HT-29 (cell line): ENCODE results near the gene GH1. TPM values are rescaled to one million over a fixed set of nuclear protein-coding genes. Genes with fewer than 3 reads are reported as not detected.
"Not testable (repeated sequence)": the region's sequence is repeated elsewhere in the genome, so short reads cannot be mapped to it uniquely, and the experiment has no call there.

ENCODE experiments used
- DNase-seq: peaks from one replicate; pipeline ENCODE4 v3.0.0-alpha.2; 2015; ENCODE audit warnings: low spot score
- total RNA-seq: library from RNA; depleted of rRNA; stranded (reverse); fragments of >200 nt; shearing (Covaris generic); gene quantifications from 2 replicates; pipeline ENCODE4 v1.2.3, GENCODE V29; 2014

Gene GH1
- total RNA-seq, 1 experiment from 2014 or later = not detected

DNA sequence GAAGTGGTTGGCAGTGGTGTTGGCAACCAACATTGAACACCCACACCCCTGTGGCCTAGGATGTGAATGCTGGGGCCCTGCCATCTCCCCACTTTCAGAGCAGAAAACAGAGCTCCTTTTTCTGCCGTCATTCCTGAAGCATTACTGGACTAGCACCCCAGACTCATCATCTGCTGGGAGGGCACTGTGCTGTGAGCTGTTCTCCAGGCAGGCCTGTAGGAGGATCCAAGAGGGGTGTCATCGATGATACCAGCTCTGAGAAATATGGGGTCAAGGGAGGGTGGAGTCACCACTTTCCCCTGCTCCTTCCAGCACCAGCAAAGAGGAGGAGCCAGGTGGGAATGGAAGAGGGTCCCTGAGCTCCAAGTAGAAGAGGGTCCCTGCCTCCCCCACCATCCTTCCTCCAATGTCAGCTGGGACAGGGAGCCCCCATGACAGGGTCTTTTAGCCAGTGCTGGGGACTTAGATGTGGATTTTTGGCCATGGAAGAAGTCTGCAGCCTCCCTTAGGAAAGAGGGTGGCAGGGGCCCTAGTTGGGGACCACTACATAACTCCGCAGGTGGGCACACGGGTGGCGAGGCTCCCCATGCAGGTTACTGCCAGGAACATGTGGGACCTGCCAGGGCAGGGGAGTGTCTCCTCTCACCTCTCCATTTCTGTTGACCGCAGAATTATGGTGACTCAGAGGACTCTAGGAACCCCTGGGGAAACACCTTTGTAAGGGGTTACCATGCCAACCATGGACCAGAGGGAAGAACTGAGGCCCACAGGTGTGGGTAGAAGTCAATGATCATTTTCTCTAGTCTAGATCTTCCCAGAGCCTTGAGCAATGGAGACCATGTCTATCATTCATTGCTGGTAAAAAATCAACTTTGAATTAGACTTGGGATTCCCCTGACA lies 19.5 kb downstream of the GH1 start:
- not testable (repeated sequence) for DNase-seq

DNA sequence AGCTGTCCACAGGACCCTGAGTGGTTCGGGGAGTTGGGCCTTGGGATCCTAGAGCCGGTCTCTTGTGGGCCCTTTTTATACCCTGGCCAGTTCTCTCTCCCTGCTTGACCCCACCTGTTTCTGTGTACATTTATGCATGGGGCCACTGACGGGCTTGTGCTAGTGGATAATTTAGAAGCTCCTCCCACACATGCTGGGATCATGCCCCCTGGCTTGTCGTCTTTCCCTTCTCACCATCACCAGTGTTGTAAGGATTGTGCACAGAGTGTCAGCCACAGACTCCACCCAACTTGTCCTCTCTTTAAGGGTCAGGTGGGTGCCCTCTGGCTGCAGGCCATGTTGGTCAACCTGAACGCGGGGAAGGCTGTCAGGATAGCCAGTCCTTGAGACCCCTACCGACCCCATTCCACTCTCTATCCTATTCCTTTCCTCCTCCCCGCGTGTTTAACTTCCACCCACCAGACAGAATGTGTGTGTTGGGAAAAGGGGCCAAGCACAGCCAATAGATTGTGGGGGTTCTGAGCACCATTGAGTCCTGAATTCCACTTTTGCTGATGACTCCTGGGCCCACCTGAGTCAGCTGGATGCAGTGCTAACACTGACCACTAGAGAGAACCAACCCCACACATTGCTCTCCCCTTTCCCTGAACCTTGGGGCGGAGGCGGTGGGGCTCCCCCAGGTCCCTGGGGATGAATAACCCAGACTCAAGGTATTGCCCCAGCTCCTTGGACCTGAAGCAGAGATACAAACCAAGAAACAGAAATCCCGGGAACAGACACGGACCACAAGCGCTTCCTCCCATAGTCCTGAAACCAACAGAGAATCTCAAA lies 21.9 kb downstream of the GH1 start, which contains the start of gene CSH1:
CSH1 (minus strand) TSS at position 51 of the 831 bp plus-strand sequence. CDS start 63 bp downstream, outside the sequence.
- DNase-seq = not testable (repeated sequence)

DNA sequence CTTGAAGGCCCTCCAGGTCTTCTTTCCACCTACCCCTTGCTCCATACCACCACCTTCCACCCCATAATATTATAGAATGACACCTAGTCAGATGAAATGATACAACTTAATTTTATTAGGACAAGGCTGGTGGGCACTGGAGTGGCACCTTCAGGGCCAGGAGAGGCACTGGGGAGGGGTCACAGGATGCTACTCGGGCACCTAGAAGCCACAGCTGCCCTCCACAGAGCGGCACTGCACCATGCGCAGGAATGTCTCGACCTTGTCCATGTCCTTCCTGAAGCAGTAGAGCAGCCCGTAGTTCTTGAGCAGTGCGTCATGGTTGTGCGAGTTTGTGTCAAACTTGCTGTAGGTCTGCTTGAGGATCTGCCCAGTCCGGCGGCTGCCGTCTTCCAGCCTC lies 23.8 kb downstream of the GH1 start:
- DNase-seq = not testable (repeated sequence)

DNA sequence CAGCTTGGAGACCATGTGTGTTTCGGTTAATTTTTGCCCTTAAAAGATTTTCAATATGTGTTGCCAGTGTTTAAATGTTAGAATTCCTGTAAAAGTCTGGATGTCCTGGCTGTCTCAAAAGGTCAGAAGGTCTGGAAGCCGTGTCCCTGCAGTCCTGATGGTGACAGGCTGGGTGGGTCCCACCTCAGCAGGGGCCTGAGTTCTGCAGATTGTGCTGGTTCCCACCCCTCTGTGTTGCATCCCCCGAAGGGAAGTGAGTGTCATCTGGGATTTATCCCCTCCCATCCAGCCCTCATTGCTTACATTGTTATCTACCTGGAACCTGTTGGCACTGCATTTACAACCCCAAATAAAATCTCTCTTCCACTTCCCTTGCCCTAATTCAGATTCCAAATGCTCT lies 24.6 kb downstream of the GH1 start:
- not testable (repeated sequence) for DNase-seq

DNA sequence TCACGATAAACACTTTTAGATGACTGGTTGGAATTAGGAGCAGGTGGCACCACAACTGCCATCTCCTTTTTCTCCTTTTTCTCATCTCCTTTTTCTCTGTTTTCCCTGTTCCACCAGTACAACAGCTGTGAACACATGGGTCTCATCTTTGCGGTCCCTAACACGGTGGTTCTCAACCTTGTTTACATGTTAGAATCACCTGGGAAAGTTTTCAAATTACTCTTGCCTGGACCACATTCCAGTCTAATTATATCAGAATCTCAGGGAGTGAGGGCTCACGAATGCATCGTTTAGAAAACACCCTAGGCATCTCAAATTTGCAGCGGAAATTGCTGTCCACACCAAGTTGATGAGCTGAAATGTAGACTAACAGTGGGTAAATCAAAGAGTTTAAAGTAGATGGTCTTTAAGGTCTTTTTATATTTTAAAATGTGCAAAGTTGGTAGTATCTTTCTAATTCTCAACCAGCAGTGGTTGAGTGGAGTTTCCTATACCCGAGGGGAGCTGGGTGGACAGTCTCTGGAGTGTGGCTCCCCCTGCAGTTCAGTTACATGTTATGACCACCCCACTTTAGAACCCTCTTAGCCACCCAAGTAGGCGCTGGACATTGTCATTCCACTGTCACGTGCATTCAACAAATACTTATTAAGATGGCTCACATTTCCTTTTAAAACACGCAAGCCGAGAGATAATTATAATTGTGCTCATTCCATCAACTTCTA lies 26.2 kb downstream of the GH1 start:
- not testable (repeated sequence) for DNase-seq

DNA sequence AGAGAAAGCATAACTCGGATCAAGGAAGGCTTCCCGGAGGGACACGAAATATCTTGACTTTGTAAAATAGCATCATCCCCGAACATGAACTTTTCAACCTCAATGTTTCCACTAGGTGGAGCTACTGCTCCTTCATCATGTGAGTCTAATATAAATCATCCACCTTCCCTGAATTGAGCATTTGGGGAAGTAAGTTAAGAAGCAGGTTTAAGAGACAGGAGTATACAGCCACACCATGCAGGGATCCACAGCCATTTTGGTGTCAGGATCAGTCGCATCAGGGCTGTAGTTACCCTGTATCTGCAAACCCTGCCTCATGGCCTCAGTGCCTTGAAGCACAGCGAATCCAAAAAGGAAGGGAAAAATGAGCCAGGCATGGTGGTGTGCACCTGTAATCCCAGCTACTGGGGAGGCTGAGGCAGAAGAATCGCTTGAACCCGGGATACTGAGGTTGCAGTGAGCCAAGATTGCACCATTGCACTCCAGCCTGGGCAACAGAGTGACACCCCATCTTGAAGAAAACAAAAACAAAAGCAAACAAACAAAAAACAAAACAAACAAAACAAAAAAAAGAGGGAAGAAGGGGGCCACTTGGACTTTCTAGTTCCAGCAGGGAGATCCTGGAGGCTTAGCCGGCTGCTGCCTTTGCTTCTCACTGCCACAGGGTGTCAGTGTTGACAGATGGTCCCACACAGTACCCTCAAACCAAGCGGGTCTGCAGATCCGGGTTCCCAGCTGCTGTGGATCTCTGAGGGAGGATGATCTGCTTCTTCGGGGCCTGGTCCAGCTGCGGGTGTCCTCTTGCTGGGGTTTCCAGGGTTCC lies 29.4 kb downstream of the GH1 start:
- peak; percentile 38 for DNase-seq

DNA sequence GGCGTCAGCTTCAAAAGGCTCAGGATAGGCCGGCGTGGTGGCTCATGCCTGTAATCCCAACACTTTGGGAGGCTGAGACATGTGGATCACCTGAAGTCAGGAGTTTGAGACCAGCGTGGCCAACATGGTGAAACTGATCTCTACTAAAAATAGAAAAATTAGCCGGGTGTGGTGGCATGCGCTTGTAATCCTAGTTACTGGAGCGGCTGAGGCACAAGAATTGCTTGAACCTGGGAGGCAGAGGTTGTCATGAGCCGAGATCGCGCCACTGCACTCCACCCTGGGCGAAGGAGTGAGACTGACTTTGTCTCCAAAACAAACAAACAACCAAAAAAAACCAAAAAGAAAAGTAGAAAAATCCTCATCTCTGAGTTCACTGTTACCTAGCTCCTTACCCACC lies 33.5 kb downstream of the GH1 start:
- DNase-seq = not testable (repeated sequence)

DNA sequence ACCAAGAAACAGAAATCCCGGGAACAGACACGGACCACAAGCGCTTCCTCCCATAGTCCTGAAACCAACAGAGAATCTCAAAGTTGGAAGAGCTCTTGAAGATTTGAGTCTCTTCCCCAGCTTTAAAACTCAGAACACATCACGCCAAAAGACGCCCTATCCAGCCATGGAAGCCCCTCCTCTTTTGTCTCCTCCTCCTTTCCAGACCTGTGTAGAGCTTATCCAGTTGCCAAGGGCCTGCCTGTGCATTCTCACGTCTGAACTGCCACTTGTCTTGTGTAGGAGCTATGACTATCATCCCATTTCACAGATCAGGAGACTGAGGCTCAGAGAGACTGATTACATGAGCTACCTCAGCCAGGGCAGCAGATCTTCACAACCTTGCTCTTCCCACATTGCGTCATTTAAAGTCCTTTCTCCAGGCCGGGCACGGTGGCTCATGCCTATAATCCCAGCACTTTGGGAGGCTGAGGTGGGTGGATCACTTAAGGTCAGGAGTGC lies 36.0 kb downstream of the GH1 start:
- not testable (repeated sequence) for DNase-seq

DNA sequence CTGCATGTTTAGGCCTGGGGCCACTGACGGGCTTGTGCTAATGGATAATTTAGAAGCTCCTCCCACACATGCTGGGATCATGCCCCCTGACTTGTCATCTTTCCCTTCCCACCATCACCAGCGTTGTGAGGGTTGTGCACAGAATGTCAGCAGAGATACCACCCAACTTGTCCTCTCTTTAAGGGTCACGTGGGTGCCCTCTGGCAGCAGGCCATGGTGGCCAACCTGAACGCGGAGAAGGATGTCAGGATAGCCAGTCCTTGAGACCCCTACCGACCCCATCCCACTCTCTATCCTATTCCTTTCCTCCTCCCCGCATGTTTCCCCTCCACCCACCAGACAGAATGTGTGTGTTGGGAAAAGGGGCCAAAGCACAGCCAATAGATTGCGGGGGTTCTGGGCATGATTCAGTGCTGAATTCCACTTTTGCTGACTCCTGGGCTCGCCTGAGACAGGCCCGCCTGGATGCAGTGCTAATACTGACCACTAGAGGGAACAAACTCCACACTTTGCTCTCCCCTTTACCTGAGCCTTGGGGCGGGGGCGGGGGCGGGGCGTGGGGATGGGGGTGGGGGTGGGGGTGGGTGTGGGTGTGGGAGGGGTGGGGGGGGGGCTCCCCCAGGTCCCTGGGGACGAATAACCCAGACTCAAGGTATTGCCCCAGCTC lies 36.6 kb downstream of the GH1 start, which contains the start of gene GH2:
GH2 (minus strand) TSS at position 10 of the 667 bp plus-strand sequence. CDS start 143 bp downstream, outside the sequence.
- DNase-seq = peak; percentile 64

DNA sequence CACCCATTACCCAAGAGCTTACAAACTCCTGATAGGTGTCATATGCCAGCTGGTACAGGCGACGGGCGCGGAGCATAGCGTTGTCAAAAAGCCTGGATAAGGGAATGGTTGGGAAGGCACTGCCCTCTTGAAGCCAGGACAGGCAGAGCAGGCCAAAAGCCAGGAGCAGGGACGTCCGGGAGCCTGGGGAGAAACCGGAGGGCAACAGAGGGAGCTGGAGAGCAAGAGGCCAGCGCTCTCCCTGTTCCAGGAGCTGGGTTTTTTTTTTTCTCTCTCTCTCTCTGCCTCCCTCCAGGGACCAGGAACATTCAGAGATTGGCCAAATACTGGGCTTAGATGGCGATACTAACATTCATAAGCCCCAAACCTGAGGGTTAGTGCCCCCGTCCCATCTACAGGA lies 37.3 kb downstream of the GH1 start:
- peak; percentile 12 for DNase-seq

DNA sequence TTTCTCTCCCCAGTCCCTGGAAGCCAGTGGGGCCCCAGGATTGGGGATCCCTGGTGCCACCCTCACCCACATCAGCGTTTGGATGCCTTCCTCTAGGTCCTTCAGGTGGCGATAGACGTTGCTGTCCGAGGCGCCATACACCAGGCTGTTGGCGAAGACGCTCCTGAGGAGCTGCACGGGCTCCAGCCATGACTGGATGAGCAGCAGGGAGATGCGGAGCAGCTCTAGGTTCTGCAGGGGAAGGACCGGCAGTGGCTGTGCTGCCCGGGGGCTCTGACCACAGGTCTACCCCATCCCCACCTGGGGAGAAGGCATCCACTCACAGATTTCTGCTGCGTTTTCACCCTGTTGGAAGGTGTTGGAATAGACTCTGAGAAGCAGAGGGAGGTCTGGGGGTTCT lies 37.9 kb downstream of the GH1 start:
- DNase-seq = no peak

DNA sequence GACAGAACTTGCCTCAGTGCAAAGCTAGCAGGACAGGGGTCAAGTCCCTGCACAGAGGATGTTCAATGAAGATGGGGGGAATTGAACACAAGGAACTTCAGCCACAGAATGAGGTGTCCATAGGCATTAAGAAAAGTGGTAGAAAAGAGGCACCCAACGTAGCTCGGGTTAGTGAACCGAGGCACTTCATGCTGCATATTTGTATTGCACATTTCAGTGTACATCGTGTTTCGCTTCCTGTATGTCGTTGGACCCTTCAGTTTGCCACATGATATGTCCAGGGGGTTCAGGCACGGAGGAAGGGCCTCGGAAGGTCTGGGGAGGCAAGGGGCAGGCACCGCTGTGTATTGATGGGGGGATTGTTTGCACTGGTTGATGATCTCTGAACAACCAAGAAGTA lies 40.2 kb downstream of the GH1 start:
- DNase-seq = not testable (repeated sequence)

DNA sequence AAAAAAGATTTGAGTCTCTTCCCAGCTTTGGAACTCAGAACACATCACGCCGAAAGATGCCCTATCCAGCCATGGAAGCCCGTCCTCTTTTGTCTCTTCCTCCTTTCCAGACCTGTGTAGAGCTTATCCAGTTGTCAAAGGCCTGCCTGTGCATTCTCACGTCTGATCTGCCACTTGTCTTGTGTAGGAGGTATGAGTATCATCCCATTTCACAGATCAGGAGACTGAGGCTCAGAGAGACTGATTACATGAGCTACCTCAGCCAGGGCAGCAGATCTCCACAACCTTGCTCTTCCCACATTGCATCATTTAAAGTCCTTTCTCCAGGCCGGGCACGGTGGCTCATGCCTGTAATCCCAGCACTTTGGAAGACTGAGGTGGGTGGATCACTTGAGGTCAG lies 43.9 kb downstream of the GH1 start:
- DNase-seq = not testable (repeated sequence)

DNA sequence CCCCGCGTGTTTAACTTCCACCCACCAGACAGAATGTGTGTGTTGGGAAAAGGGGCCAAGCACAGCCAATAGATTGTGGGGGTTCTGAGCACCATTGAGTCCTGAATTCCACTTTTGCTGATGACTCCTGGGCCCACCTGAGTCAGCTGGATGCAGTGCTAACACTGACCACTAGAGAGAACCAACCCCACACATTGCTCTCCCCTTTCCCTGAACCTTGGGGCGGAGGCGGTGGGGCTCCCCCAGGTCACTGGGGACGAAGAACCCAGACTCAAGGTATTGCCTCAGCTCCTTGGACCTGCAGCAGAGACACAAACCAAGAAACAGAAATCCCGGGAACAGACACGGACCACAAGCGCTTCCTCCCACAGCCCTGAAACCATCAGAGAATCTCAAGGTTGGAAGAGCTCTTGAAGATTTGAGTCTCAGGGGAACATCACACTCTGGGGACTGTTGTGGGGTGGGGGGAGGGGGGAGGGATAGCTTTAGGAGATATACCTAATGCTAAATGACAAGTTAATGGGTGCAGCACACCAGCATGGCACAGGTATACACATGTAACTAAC lies 44.5 kb downstream of the GH1 start:
- not testable (repeated sequence) for DNase-seq

DNA sequence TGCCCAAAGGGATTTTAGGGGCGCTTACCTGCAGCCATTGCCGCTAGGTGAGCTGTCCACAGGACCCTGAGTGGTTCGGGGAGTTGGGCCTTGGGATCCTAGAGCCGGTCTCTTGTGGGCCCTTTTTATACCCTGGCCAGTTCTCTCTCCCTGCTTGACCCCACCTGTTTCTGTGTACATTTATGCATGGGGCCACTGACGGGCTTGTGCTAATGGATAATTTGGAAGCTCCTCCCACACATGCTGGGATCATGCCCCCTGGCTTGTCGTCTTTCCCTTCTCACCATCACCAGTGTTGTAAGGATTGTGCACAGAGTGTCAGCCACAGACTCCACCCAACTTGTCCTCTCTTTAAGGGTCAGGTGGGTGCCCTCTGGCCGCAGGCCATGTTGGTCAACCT lies 45.1 kb downstream of the GH1 start, which contains the start of gene CSH2:
CSH2 (minus strand) TSS at position 101 of the 400 bp plus-strand sequence; CDS start at position 38, 63 bp downstream.
- DNase-seq = not testable (repeated sequence)

DNA sequence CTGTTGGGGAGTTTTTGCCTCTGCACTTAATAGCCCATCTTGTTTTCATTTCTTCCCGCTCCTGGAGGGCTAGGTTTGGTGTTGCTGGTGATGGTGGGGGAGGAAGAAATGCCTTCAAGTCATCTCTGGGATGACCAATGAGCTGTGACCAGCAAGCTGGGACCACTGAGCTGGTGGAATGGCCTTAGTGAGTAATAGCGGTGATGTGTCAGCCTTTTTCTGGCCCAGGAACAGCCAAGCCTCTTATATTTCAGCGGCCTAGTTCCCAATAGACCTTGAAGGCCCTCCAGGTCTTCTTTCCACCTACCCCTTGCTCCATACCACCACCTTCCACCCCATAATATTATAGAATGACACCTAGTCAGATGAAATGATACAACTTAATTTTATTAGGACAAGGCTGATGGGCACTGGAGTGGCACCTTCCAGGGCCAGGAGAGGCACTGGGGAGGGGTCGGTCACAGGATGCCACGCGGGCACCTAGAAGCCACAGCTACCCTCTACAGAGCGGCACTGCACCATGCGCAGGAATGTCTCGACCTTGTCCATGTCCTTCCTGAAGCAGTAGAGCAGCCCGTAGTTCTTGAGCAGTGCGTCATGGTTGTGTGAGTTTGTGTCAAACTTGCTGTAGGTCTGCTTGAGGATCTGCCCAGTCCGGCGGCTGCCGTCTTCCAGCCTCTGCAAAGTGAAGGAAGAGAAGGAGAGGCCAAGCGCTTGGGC lies 46.8 kb downstream of the GH1 start:
- not testable (repeated sequence) for DNase-seq

DNA sequence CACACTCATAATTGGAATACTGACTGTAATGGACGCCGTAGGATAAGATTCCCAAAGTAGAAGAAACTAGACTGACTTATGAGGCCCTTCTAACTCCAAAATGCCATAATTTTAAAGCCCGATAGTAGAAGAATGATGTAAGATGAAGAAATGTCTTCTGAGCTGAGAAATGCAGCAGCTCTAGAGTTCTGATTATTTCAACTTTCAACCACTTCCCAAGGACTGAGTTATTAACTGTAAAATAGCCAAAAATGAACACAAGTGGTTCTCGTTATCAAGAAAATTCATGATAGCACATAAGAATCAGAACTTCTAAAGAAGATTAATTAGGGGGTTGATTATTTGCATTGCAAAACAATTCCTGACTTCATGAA lies 48.4 kb downstream of the GH1 start:
- DNase-seq = not testable (repeated sequence)

DNA sequence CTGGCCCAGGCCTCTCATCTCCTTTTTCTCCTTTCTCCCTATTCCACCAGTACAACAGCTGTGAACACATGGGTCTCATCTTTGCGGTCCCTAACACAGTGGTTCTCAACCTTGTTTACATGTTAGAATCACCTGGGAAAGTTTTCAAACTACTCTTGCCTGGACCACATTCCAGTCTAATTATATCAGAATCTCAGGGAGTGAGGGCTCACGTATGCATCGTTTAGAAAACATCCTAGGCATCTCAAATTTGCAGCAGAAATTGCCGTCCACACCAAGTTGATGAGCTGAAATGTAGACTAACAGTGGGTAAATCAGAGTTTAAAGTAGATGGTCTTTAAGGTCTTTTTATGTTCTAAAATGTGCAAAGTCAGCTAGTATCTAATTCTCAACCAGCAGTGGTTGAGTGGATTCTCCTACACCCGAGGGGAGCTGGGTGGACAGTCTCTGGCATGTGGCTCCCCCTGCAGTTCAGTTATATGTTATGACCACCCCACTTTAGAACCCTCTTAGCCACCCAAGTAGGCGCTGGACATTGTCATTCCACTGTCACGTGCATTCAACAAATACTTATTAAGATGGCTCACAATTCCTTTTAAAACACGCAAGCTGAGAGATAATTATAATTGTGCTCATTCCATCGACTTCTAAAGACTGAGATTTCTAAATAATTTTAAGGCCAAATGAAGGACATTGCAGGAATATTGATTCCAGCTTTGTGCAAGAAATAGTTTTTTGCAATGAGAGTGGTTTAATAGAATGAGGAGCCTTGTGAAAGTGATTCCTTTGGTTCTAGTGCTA lies 48.9 kb downstream of the GH1 start:
- DNase-seq = not testable (repeated sequence)
